Activated T-cell treated with anti-CD3 and anti-CD28 coated beads, Interleukin-2, amount 50 U/mL, for 72 hours (primary cell): ENCODE measurements around the gene DFFB. TPM values are rescaled to one million over a fixed set of nuclear protein-coding genes. Genes with fewer than 3 reads are reported as not detected.

Source experiments
- ATAC-seq, 2 donors: fragments of 150-1000 bp; cut with Tn5 transposase; replicated peaks in 1 of 2; 2 replicates each; pipeline ENCODE4 v1.10.0; 2021; ENCODE audit warnings: moderate library complexity in 2 of 2, mild to moderate bottlenecking in 1 of 2
- DNase-seq, 2 donors: peaks; one replicate each; pipeline ENCODE4 v3.0.0; 2021 to 2022; ENCODE audit warnings: mixed read lengths in 1 of 2
- H3K27ac Mint-ChIP-seq: one replicate; pipeline ENCODE4 v1.8.0; 2022; ENCODE audit warnings: mild to moderate bottlenecking, moderate library complexity, mixed read lengths
- H3K27me3 Mint-ChIP-seq: one replicate; pipeline ENCODE4 v1.8.0; 2022; ENCODE audit warnings: low read depth, mixed read lengths
- H3K36me3 Mint-ChIP-seq, 2 donors: one replicate each; pipeline ENCODE4 v1.8.0; 2022; ENCODE audit warnings: mixed read lengths in 2 of 2, mild to moderate bottlenecking in 1 of 2; ENCODE audit not compliant: insufficient read depth in 2 of 2
- H3K4me1 Mint-ChIP-seq: one replicate; pipeline ENCODE4 v1.8.0; 2022; ENCODE audit warnings: low read depth, mixed read lengths
- H3K4me3 Mint-ChIP-seq, 2 donors: one replicate each; pipeline ENCODE4 v1.8.0; 2022; ENCODE audit warnings: mild to moderate bottlenecking in 2 of 2, mixed read lengths in 2 of 2, moderate library complexity in 2 of 2
- H3K9me3 Mint-ChIP-seq, 2 donors: one replicate each; pipeline ENCODE4 v1.8.0; 2022; ENCODE audit warnings: mixed read lengths in 2 of 2
- total RNA-seq, 2 donors: library from RNA; stranded (reverse); gene quantifications; one replicate each; pipeline ENCODE4 v1.2.3, GENCODE V29; 2022

DFFB gene
- total RNA-seq, 2 donors from 2014 or later = 8.2 to 8.6 TPM

DNA sequence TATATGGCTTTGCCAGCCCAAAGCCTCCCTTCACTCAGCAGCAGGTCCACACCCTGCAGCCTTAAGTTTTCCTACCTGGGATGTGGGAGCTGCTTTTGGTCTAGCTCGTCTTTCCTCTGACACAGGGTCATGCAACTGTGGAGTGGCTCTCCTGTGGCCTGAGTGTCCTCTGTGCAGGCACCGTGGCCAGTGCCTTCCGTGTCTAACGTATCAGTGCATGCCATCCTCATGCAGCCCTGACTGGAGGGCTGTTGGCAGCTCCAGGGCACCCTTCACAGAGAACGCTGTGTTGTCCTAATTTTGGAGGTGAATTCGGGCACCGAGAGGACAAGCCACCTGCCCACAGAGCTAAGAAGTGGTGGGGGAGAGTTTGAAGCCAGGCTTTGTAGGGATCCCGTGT lies 68.5 kb downstream of the DFFB start:
- peaks cover 20% of the 10 kb centered on the region for H3K4me1 Mint-ChIP-seq
- H3K27me3 Mint-ChIP-seq = no peaks in the 10 kb centered on the region
- H3K9me3 Mint-ChIP-seq = peaks cover 8 to 10% of the 10 kb centered on the region in 2 donors
- ATAC-seq (no peak), DNase-seq (no peak)
- H3K4me3 Mint-ChIP-seq = no peak overlapping the region
- H3K27ac Mint-ChIP-seq = no peak overlapping the region
- H3K36me3 Mint-ChIP-seq = peaks cover 5% of the 10 kb centered on the region in 2 donors

GRCh38 chr1:3926956-3927355 lies 69.7 kb downstream of the DFFB start:
- peaks cover 16% of the 10 kb centered on the region for H3K4me1 Mint-ChIP-seq
- peaks cover 8 to 10% of the 10 kb centered on the region in 2 donors for H3K9me3 Mint-ChIP-seq
- no peak for DNase-seq
- no peaks in the 10 kb centered on the region for H3K27me3 Mint-ChIP-seq
- H3K4me3 Mint-ChIP-seq = no peak overlapping the region
- ATAC-seq = no peak
- no peak overlapping the region for H3K27ac Mint-ChIP-seq
- H3K36me3 Mint-ChIP-seq = peaks cover 5% of the 10 kb centered on the region in 2 donors

- DNase-seq (no peak), ATAC-seq (no peak)
- peaks cover 5% of the 10 kb centered on the region in 2 donors for H3K36me3 Mint-ChIP-seq
- H3K27ac Mint-ChIP-seq = no peak overlapping the region
- no peak overlapping the region for H3K4me3 Mint-ChIP-seq
- H3K9me3 Mint-ChIP-seq = peaks cover 8 to 10% of the 10 kb centered on the region in 2 donors
- peaks cover 11% of the 10 kb centered on the region for H3K27me3 Mint-ChIP-seq
- H3K4me1 Mint-ChIP-seq = no peaks in the 10 kb centered on the region
Measured at GRCh38 chr1:3928586-3928985, 71.3 kb downstream of the DFFB start.

DNA sequence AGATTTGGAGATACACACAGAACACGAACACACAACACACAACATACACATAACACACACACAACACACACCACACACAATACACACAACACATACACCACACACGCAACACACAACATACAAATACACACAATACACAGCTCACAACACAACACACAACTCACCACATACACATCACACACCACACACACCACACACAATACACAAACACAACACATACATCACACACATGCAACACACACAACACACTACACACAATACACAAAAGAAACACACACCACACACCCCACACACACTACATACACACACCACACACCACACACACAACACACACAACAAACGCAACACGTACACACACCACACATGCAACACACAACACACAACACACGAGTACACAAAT lies 71.8 kb downstream of the DFFB start:
- H3K4me3 Mint-ChIP-seq = no peak overlapping the region
- H3K27ac Mint-ChIP-seq = no peak overlapping the region
- peaks cover 5% of the 10 kb centered on the region in 2 donors for H3K36me3 Mint-ChIP-seq
- H3K4me1 Mint-ChIP-seq = no peaks in the 10 kb centered on the region
- peaks cover 8 to 10% of the 10 kb centered on the region in 2 donors for H3K9me3 Mint-ChIP-seq
- ATAC-seq = no peak
- DNase-seq = no peak
- H3K27me3 Mint-ChIP-seq = peaks cover 11% of the 10 kb centered on the region

DNA sequence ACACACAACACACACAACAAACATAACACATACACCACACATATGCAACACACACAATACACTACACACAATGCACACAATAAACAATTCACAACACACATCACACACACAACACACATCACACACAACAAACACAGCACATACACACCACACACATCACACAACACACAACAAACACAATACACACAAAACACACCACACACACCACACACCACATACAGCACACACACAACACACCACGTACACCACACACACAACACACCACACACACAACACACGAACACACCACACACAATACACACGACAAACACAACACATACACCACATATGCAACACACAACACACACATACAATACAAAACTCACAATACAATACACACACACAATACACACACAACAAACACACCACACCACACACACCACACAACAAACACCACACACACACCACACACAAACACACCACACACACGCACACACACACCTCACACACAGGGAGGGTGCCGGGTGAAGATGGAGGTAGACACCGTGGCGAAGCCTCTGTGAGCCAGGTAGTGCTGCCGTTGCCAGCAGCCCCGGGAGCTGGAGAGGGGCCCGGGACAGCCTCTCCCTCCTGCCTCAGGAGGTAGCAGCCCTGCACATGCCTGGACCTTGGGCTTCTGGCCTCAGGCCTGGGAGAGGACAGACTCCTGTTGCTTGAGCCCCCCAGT lies 73.2 kb downstream of the DFFB start:
- no peak for DNase-seq
- Mint-ChIP-seq H3K4me3 (no peak overlapping the region), H3K27ac (no peak overlapping the region), H3K36me3 (peaks cover 5% of the 10 kb centered on the region in 2 donors), H3K4me1 (no peaks in the 10 kb centered on the region), H3K9me3 (peaks cover 8 to 10% of the 10 kb centered on the region in 2 donors), H3K27me3 (peaks cover 13% of the 10 kb centered on the region)
- no peak for ATAC-seq

DNA sequence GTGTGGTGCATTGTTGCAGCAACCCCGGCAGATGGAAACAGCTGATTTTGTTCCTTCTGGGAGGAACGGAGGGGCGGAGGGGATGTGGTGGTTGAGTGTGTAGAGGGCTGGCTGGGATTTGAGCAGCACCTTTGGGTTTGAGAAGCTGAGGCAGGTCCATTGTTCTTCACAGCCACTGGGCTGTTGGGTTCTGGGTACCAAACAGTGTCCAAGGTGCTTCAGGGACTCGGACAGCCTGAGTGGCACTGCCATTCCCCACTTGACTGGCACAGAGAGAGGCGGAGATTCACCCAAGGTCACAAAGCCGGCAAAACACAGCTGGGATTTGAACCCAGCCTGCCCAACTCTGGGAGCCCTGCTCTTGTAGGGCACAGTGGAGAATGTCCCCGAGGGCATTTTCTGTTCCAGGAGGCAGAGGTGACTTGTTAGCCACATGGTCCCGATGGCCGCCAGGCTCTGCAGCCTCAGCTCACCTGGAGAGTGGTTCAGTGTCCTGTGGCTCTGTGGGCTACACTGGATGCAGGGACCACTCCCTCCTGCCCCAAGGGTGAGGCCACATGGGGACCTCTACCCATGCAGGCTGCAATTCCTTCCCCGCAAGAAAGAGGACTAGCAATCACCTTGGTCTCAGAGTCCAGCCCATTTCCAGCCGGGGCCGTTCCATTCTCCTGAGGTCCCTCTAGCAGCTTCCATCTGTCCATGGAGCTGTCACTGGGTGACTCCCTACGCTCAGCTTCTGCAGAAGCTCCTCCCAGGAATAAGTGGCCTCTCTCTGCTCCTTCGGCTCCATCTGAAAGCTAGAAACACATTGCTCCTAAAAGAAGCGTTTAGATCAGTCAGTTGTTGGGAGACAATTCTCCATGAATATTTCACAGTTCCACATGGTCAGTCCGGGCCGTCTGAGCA lies 74.0 kb downstream of the DFFB start:
- DNase-seq (no peak), ATAC-seq (no peak)
- H3K36me3 Mint-ChIP-seq = peaks cover 5% of the 10 kb centered on the region in 2 donors
- no peak overlapping the region for H3K4me3 Mint-ChIP-seq
- no peak overlapping the region for H3K27ac Mint-ChIP-seq
- peaks cover 18% of the 10 kb centered on the region for H3K27me3 Mint-ChIP-seq
- peaks cover 8 to 10% of the 10 kb centered on the region in 2 donors for H3K9me3 Mint-ChIP-seq
- H3K4me1 Mint-ChIP-seq = no peaks in the 10 kb centered on the region

GRCh38 chr1:3932156-3932919 lies 75.1 kb downstream of the DFFB start:
- Mint-ChIP-seq H3K27me3 (peaks cover 18% of the 10 kb centered on the region), H3K4me3 (no peak overlapping the region), H3K36me3 (peaks cover 5 to 8% of the 10 kb centered on the region in 2 donors), H3K9me3 (peaks cover 10 to 14% of the 10 kb centered on the region in 2 donors), H3K4me1 (no peaks in the 10 kb centered on the region), H3K27ac (no peak overlapping the region)
- ATAC-seq = no peak
- DNase-seq = no peak

Other genes with a start within 250 kb of the DFFB start
- 1 to 10 TPM; 4.9 to 6.8 TPM for gene MEGF6, start 246.0 kb upstream of the DFFB start, total RNA-seq
- gene TPRG1L, start 232.5 kb upstream of the DFFB start, total RNA-seq = 10 to 100 TPM; 12.5 to 15.5 TPM
- gene WRAP73, start 207.4 kb upstream of the DFFB start, total RNA-seq = 10 to 100 TPM; 39.9 TPM
- 1 to 10 TPM in 1 of 2 donors, under 1 TPM in 1; 0.65 to 1.3 TPM for gene TP73, start 205.0 kb upstream of the DFFB start, total RNA-seq
- gene CCDC27, start 105.0 kb upstream of the DFFB start, total RNA-seq = not detected
- 1 to 10 TPM; 2.5 to 3.4 TPM for gene SMIM1, start 84.7 kb upstream of the DFFB start, total RNA-seq
- gene LRRC47, start 61.0 kb upstream of the DFFB start, total RNA-seq = 10 to 100 TPM; 37.7 to 48.7 TPM
- 10 to 100 TPM; 37.4 to 48.1 TPM for gene CEP104, start 265 bp upstream of the DFFB start, total RNA-seq
- gene C1orf174, start 42.8 kb downstream of the DFFB start, total RNA-seq = 10 to 100 TPM; 30.8 to 43.7 TPM